ENCODE results near the gene AKAP13. TPM values are rescaled to one million over a fixed set of nuclear protein-coding genes. Genes with fewer than 3 reads are reported as not detected.
"Not testable (repeated sequence)": the region's sequence is repeated elsewhere in the genome, so short reads cannot be mapped to it uniquely, and the experiment has no call there.

AKAP13 gene
- polyA plus RNA-seq, 2 of the 4 experiments (the other 2 are of a cell fraction): 20.4 to 28.8 TPM

DNA sequence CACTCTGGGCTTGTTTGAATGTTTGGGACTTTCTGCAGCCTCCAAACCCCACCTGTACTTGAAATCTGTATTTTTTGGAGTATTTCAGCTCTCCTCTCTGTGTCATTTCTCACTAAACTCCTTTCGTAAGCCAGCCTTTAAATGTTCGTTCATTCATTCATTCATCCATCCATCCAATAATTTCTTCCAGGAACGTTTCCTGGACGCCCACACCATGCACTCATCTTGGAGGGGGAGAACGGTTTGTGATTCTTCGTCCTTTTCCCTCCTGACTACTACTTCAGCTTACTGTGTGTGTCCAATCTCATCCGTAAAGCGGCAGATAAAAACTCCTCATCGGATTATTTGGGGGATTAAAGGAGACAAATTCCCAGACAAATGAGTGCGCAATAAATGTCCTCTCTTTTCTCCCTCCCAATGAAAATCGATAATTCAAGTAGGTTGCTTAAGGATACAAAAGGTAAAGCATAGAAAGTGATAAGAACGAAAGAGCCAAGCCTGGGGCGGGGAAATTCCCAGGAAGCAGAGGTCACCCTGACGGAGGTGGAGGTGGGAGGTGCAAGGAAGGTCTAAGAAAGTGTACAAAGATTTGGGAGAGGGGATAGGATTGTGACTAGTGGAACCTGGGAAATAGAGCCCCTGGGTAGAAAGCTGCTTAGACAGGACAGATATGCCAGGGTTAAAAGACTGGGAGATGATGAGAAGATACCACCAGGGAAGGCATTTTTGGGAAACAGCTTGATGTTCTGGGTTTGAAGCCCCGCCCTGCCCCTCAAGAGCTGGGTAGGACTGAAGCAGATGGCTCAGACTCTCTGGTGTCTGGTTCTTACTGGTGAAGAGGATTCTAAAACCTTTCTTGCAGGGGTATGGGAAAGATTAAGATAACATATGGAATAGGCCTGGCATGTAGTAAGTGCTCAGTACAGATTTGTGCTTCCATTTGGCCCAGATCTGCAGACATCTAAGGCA, 415.2 kb downstream of the AKAP13 start:
- Histone ChIP-seq H3K4me1 (peaks cover 22% of the 10 kb centered on the region), H3K27ac (peak overlapping the region; percentile 69 to 76), H3K4me3 (peak overlapping the region; percentile 47), H3K9me3 (no peaks in the 10 kb centered on the region), H3K4me2 (peak overlapping the region; percentile 95)
- CTCF ChIA-PET: interaction anchor here (0.6 to 6.3 kb wide), 7 partner anchors 9 to 1328 kb away, joined by 3 to 43 read pairs (median 4); no protein-coding TSS in a partner anchor
- DNase-seq (ENCODE audit: low read depth in 1 of 2, low spot score in 1 of 2) (no peak), FAIRE-seq (no peak), ATAC-seq (no peak)
- TF ChIP-seq CBX2 (IDR thresholded peaks at IDR 0.05; ENCODE audit: borderline replicate concordance, low read depth) (no peak), HMGXB4 (CRISPR knock-in tag; IDR thresholded peaks at IDR 0.05; ENCODE audit: borderline replicate concordance) (no peak), NPAS2 (CRISPR knock-in tag; IDR thresholded peaks at IDR 0.05; ENCODE audit: borderline replicate concordance) (no peak), ZC3H11A (IDR thresholded peaks at IDR 0.05) (no peak), POLR2AphosphoS2 (conservative IDR thresholded peaks at IDR 0.05; ENCODE audit: low read length) (no peak), JUN (IDR thresholded peaks at IDR 0.05) (no peak), ESRRA (IDR thresholded peaks at IDR 0.05; ENCODE audit: borderline replicate concordance, low read length) (no peak), MAZ (IDR thresholded peaks at IDR 0.05; ENCODE audit: borderline replicate concordance, low read depth, low read length) (no peak), EHMT2 (IDR thresholded peaks at IDR 0.05; ENCODE audit: low read depth) (no peak), HOXB5 (CRISPR knock-in tag; IDR thresholded peaks at IDR 0.05) (no peak), JUNB (IDR thresholded peaks at IDR 0.05) (no peak), EHF (CRISPR knock-in tag; IDR thresholded peaks at IDR 0.05) (no peak), CHD4 (IDR thresholded peaks at IDR 0.05; ENCODE audit: borderline replicate concordance) (no peak), PBX3 (IDR thresholded peaks at IDR 0.05) (no peak)
- POLR2A ChIA-PET: interaction anchor here (0.9 to 1.2 kb wide), 2 partner anchors 10 to 40 kb away, joined by 4 to 6 read pairs; no protein-coding TSS in a partner anchor
- 51% methylated on average over 15 of the region's 15 CpGs for WGBS (ENCODE audit: missing lambda C conversion rate)

DNA sequence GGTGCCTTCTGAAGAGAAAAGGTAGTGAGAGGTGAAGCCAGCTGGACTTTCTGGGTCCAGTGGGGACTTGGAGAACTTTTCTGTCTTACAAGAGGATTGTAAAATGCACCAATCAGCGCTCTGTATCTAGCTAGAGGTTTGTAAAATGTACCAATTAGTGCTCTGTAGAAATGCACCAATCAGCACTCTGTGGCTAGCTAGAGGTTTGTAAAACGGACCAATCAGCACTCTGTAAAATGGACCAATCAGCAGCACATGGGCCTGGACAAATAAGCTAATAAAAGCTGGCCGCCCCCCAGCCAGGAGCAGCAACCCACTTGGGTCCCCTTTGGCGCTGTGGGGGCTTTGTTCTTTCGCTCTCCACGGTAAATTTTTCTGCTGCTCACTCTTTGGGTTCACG, 416.0 kb downstream of the AKAP13 start:
- H3K4me2 ChIP-seq, H3K9me3 ChIP-seq, H3K4me3 ChIP-seq, POLR2A ChIA-PET, FAIRE-seq, ATAC-seq, H3K27ac ChIP-seq: not testable (repeated sequence)
- 86% methylated on average over 7 of the region's 7 CpGs for WGBS (ENCODE audit: missing lambda C conversion rate)
- CTCF ChIA-PET: interaction anchor here (0.6 to 6.3 kb wide), 6 partner anchors 9 to 1327 kb away, joined by 3 to 43 read pairs (median 6); no protein-coding TSS in a partner anchor
- peak; percentile 62 for TF ChIP-seq MAFK (IDR thresholded peaks at IDR 0.05; ENCODE audit: partially characterized antibody)
- peak in 1 of 2 experiments; percentile 21 for DNase-seq (ENCODE audit: low read depth in 1 of 2, low spot score in 1 of 2)
- peaks cover 27% of the 10 kb centered on the region for H3K4me1 ChIP-seq

Small RNA genes lying within 50 kb of the gene (small RNA-seq; reads per million reads assigned to genes)
- gene AC021739.1 (0 reads per million in 6 experiments), gene MIR1276 (0 to 4.8 (median 1.2) reads per million in 6 experiments), gene RNU6-1280P (0 reads per million in 6 experiments), gene RNU7-79P (0 reads per million in 6 experiments)
